ENCODE results near the gene SLC9A3.

The SLC9A3 gene

GRCh38 chr5:502325-503079 lies 21.7 kb downstream of the SLC9A3 start:
- DNase-seq, result no peak

- DNase-seq, result no peak
Measured at GRCh38 chr5:501831-502184, 22.4 kb downstream of the SLC9A3 start.

- no peak for DNase-seq
Measured at GRCh38 chr5:501105-501830, 23.0 kb downstream of the SLC9A3 start.

GRCh38 chr5:500491-500890 lies 23.8 kb downstream of the SLC9A3 start:
- no peak for DNase-seq

GRCh38 chr5:499233-500209 lies 24.7 kb downstream of the SLC9A3 start:
- DNase-seq, result no peak

GRCh38 chr5:497871-498509 lies 26.3 kb downstream of the SLC9A3 start:
- no peak for DNase-seq

GRCh38 chr5:497090-497700 lies 27.1 kb downstream of the SLC9A3 start:
- no peak for DNase-seq

- no peak for DNase-seq
Measured at GRCh38 chr5:496028-496427, 28.2 kb downstream of the SLC9A3 start.

GRCh38 chr5:494667-495255 lies 29.5 kb downstream of the SLC9A3 start:
- DNase-seq, result no peak

GRCh38 chr5:493758-494157 lies 30.5 kb downstream of the SLC9A3 start:
- no peak for DNase-seq

- DNase-seq, result no peak
Measured at GRCh38 chr5:493119-493701, 31.0 kb downstream of the SLC9A3 start.

- no peak for DNase-seq
Measured at GRCh38 chr5:492314-492893, 31.8 kb downstream of the SLC9A3 start.

GRCh38 chr5:491856-492155 lies 32.4 kb downstream of the SLC9A3 start:
- no peak for DNase-seq

GRCh38 chr5:491119-491855 lies 33.0 kb downstream of the SLC9A3 start:
- DNase-seq, result no peak

- no peak for DNase-seq
Measured at GRCh38 chr5:490116-491106, 33.8 kb downstream of the SLC9A3 start.

GRCh38 chr5:489689-490080 lies 34.6 kb downstream of the SLC9A3 start:
- no peak for DNase-seq

- no peak for DNase-seq
Measured at GRCh38 chr5:488744-489688, 35.2 kb downstream of the SLC9A3 start.

GRCh38 chr5:488241-488640 lies 36.0 kb downstream of the SLC9A3 start:
- DNase-seq, result no peak
